GM19351 (cell line): ENCODE results near the gene CHRM3.
"Not testable (repeated sequence)": the region's sequence is repeated elsewhere in the genome, so short reads cannot be mapped to it uniquely, and the experiment has no call there.

Experiments
- ATAC-seq: cut with Tn5 transposase; IDR thresholded peaks from one replicate; pipeline ENCODE4 v1.9.1; 2021; ENCODE audit warnings: mild to moderate bottlenecking, moderate library complexity; ENCODE audit not compliant: unreplicated experiment

CHRM3 gene

DNA sequence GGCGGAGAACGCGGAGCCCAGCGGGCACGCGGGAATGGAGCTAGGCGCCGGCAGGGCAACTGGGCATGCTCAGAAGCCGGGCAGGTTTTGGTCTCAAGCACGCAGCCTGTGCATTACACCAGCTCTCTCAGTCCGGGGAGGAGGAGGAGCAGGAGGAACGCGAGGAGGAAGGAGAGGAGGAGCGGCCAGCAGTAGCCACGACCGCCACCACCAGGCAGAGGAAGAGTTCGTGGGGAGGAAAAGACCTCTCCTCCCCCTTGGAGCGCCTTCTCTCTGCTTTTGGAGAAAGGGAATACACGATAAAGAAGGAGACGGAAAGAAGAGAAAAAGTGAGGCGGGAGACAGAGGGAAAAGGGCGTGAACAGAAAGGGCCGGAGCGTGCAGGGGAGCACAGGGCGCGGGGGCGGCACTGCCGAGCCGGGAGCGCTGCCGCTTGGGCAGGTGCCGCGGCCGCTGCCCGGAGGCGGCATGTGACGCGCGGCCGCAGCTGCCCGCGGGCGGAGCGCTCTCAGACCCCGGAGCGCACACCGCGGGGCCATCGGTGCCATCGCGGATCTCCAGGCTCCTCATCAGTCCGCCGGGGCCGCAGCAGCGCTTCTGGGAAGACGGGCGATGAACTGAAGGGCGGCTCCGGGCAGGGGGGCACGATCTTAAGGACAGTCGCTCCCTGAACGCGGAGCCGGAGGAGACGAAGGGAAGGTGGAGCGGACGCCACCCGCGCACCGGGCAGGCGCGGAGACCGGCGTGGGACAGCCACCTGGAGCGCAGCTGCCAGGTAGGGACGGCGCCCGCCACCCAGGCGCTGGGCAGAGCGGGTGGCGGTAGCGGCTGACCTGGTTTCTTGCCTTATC is at the start of gene CHRM3:
TSS of gene CHRM3 (plus strand) at position 116 of the 851 bp plus-strand sequence. CDS start 520,884 bp downstream, outside the sequence.
- no peak for ATAC-seq

GRCh38 chr1:239337799-239338430 is 48.5 kb upstream of the CHRM3 start:
- ATAC-seq = no peak

GRCh38 chr1:239347776-239348175 is 38.6 kb upstream of the CHRM3 start:
- ATAC-seq = no peak

GRCh38 chr1:239348635-239349353 is 37.6 kb upstream of the CHRM3 start:
- ATAC-seq = no peak

DNA sequence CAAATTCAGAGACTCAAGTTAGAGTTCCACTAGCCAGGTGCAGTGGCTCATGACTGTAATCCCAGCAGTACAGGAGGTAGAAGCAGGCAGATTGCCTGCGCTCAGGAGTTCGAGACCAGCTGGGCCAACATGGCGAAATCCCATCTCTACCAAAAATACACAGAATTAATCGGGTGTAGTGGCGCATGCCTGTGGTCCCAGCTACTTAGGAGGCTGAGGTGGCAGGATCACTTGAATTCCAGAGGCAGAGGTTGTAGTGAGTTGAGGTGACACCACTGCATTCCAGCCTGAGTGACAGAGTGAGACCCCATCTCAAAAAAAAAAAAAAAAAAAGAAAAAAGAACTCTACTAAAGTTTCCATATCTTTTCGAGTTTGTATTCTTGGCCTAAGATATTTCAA is 36.7 kb upstream of the CHRM3 start:
- no peak for ATAC-seq

- no peak for ATAC-seq
Observed at GRCh38 chr1:239353536-239353935, 32.8 kb upstream of the CHRM3 start.

DNA sequence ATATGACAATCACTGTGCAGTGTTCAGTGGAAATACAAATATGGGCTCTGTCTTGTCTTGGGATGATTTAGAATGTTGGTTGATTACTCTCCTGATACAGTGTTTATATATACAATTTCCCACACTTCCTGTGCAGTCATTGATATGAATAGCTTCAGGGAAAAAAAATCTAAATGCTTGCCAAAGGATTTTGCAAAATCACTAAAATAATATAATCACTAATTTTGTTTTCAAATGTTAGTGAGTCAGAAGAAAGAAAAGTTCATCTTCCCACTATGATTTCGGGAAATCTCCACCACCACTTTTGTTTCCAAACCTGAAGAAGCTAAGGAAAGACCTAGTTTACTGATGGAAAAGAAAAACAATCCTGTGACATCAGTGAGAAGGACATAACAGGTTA is 32.1 kb upstream of the CHRM3 start:
- no peak for ATAC-seq

- ATAC-seq = no peak
Observed at GRCh38 chr1:239357867-239358266, 28.5 kb upstream of the CHRM3 start.

DNA sequence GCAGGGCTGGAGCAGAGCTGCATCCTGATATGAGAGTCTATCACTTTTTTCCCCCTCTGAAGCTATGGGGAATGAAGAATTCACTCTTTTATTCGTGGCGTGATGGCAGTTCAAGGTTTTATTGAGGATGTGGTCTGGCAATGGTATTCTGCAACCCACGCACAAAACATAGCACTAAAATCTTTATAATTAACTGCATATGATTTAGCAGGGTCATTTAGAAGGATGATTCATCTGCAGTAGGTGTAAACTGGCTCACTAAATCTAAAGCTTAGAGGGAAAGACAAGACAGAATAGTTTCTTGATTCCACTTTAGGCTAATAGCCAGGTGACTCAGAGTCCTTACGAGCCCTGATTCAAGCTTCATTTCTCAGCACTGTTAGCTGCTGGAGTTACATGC is 25.0 kb upstream of the CHRM3 start:
- no peak for ATAC-seq

- no peak for ATAC-seq
Observed at GRCh38 chr1:239363930-239364329, 22.4 kb upstream of the CHRM3 start.

DNA sequence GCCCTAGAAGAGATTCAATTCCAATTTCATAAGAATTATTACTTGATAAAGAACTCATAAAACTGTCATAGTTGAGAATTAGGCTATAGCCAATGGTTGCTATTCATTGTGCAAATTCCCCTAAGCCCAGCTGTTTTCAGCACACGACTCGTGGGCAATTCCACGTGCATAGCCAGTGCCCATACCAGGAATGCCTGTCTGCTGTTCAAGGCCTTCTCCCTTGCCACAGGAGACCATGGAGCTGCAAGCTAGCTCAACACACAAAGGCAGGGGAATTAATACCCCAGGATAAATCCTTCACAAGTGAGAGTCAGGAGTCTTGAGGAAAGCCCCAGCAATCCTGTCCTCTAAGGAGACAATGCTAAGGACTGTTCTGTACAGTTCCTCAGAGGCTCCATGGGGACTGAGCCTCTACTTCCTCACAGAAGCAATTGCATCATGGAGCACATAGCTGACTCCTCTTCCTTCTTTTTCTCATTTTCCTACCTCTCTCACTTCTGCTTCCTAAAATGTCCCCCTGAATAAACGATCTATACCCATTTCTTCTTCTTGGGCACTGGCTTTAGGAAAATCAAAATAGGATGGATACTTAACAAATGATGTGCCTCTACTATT is 19.1 kb upstream of the CHRM3 start:
- ATAC-seq = no peak

GRCh38 chr1:239368436-239369109 is 17.8 kb upstream of the CHRM3 start:
- no peak for ATAC-seq

- ATAC-seq = not testable (repeated sequence)
Observed at GRCh38 chr1:239370869-239371268, 15.5 kb upstream of the CHRM3 start.

- ATAC-seq = no peak
Observed at GRCh38 chr1:239382666-239383065, 3.7 kb upstream of the CHRM3 start.

DNA sequence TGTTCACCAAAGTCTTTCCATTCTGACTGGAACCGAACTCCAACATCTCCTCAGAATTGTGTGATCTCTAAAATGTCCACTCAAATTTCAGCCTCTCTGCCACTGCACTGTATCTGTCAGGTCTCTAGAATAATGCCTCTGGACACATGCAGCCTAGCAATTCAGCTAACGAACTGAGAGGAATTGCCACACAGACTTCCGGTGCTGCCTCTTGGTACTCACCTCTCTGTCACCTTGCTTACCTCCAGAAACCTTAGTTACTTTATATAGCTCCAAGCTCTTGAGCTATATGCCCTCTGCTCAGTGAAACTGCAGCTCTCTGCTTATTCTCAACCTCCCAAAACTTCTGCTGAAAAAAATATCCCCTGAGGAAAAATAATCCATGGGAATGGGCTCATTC is 2.7 kb upstream of the CHRM3 start:
- ATAC-seq = no peak

DNA sequence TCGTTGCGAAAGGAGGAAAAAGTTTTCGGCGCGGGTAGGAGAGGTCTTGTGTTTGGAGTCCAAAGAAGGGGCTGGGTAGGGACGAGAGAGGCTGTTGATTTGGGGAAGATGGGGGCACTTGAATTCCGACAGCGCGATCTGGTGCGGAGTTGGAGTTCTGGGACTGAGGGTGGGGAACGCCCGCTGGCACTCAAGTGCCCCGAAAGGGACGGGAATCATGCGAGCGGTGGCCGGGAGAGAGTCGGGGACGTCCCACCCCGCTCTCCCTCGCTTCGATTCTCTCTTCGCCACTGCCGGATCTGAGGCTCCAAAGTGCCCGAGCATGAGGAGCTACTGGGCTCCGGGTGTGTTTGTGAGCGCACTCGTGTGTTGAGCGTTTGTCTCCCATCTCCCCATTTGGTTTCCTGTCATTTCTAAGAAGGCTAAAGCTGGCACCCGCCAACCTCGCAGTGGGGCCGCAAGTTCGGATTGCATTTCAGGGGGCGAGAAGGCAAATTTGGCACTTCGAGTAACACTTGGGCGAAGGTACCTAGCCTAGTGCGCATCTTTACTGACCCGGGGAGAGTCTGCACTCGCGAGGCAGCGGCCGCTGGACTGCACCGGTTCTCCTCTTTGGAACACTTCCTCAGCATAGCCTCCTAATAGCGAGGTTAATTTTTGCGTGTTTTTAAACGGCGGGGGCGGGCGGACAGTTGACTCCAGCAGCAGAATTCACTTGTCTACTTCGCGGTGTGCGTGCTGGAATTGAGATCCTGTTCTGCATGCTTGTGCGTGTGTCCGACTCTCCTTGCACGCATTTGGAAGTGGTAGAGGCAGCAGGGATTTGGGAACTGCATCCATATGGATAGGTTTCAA is 1.2 kb downstream of the CHRM3 start:
- no peak for ATAC-seq

DNA sequence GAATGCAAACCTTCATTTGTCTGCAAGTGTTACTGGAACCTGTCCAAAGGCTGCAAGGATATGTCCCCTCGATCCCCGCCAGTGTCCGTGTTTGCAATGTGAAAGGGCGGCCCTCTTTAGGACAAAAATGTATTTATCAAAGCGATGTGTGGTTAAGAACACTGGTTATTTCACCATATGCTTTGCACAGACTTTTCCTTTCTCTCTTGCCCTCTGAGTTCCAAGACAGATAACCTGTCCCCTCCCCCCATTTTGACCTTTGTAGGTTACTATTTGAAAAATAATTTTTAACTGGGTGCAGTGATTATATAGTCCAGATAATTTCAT is 1.8 kb downstream of the CHRM3 start:
- ATAC-seq = no peak

GRCh38 chr1:239388578-239388977 is 2.2 kb downstream of the CHRM3 start:
- ATAC-seq = no peak

- ATAC-seq = no peak
Observed at GRCh38 chr1:239389703-239390102, 3.3 kb downstream of the CHRM3 start.

- no peak for ATAC-seq
Observed at GRCh38 chr1:239392271-239392670, 5.9 kb downstream of the CHRM3 start.
